GM12873 (cell line): ENCODE data around the gene AGPAT4.

ENCODE experiments used
- TF ChIP-seq, protein P1 (sequence below): IDR thresholded peaks from 2 replicates; pipeline ENCODE4 v1.5.1; 2012; ENCODE audit warnings: low read depth, mild to moderate bottlenecking, moderate library complexity, low read length, control low read depth; ENCODE audit not compliant: insufficient read depth; ENCODE audit errors: missing control alignments

The AGPAT4 gene

DNA sequence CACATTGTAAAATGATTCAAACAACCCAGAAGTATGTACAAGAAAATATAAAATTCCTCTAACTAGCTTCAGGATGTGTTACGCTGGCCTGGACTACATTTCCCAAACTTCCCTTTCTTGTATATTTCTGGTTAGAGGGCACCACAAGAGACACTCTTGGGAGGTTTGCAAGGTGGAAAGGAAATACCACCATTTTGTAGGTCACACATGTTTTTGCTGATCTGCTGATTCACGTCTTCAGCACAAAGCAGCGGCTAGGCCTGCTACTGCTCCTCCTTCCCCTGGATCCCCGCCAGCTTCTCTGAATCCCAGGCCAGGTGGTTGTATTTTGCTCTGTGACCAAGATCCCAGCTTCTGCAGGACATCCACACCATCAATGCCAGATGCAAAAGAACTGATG, 104.2 kb downstream of the AGPAT4 start:
- TF ChIP-seq, protein P1, sequence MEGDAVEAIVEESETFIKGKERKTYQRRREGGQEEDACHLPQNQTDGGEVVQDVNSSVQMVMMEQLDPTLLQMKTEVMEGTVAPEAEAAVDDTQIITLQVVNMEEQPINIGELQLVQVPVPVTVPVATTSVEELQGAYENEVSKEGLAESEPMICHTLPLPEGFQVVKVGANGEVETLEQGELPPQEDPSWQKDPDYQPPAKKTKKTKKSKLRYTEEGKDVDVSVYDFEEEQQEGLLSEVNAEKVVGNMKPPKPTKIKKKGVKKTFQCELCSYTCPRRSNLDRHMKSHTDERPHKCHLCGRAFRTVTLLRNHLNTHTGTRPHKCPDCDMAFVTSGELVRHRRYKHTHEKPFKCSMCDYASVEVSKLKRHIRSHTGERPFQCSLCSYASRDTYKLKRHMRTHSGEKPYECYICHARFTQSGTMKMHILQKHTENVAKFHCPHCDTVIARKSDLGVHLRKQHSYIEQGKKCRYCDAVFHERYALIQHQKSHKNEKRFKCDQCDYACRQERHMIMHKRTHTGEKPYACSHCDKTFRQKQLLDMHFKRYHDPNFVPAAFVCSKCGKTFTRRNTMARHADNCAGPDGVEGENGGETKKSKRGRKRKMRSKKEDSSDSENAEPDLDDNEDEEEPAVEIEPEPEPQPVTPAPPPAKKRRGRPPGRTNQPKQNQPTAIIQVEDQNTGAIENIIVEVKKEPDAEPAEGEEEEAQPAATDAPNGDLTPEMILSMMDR = no peak

DNA sequence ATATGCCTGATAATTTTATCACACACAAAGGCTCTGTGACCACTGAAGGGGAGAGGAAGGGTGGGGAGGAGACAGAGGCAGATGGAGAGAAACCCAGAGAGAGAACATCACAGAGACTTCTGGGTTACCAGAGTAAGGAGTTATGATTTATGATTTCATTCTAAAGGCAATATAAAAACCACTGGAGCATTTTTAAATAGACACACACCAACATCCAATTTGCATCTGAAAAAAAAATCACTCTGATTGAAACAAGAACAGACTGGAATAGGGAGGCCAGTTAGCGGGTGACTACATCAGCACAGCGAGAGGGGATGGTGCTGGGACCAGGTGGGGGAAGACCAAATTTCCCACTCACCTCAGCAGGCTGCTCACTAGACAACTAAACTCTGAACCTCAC, 104.8 kb downstream of the AGPAT4 start:
- TF ChIP-seq, protein P1 = no peak

DNA sequence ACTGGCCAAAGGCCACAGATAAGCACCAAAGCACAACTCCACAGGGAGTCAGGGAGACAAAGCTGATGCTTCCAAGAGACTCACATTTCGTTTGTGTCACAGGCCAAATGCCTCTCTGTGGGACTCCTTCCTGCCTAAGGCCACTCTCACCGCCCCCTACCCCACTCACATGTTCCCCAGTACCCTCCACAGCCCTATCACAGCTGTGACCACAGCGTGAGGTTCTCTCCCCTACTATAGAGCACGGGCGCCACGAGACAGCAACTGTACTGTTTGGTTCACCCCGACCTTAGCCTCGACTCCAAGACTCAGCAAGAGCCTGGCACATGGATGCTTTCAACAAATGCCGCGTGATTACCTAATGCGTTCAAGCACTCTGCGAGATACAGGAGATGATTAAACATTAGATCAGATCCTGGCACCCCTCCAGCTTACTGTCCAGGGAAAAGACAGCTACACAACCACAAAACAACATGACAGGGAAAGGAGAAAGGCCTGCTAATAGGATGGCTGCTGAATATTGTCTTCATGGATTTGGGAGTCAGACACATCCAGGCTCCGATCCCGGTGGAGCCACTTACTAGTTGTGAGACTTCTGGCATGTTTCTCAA, 105.5 kb downstream of the AGPAT4 start:
- TF ChIP-seq, protein P1 = no peak

DNA sequence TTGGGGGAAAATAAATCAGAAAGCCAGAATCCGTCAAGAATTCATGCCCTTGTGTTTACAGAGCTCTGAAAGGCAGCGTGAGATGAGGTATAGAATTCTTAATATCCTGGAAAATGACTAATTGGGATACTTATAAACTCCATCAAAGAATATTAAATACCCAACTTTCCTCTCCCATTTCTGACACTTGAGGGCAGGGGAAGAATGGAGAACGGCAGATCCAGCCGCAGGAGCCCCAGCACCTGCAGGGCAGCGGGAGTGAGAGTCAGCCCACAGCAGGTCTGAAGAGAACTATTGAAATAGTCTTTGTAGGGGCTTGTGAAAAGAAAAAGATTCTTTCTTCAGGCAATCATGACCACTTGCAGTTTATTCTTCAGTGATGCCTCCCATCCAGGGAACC, 107.2 kb downstream of the AGPAT4 start:
- TF ChIP-seq, protein P1 = no peak

DNA sequence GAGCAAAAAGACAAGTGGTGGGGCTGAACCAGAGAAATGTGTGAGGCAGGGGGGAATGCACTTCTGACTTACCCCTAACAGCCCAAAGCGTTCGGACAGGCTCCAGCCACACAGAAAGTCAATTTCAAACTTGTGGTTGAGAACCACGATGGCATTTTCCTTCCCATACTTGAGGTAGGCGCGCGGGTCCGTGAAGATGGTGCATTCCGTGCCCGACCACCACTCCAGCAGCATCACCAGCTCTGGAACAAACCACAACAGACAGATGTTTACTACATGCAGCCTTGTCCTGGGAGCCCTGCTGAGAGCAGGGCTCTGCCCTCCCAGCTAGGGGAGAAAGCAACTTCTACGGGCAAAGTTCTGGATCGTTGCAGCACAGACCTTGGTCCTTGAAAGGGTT, 107.7 kb downstream of the AGPAT4 start:
- TF ChIP-seq, protein P1 = no peak

DNA sequence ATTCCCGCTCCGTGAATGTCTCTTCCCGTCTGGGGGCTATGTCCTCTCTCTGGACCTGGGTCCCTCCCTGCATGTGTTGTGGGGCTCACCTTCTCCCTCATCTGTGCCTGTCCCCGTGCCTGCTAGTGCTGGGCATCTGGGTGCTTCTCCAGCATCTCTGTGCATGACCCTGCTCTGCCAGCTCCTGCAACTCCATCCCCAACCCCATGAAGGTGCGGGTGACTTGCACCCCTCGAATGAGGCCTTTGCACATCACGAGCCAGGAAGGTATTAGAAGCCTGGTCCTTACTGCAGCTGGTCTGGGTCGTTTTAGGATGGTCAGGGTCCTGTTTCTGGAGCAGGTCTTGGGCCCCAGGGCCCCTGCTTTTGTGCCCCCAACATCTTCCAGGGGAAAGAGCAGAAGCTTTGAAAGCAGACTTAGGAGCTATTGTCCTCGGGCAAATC, 109.7 kb downstream of the AGPAT4 start:
- TF ChIP-seq, protein P1 = no peak

DNA sequence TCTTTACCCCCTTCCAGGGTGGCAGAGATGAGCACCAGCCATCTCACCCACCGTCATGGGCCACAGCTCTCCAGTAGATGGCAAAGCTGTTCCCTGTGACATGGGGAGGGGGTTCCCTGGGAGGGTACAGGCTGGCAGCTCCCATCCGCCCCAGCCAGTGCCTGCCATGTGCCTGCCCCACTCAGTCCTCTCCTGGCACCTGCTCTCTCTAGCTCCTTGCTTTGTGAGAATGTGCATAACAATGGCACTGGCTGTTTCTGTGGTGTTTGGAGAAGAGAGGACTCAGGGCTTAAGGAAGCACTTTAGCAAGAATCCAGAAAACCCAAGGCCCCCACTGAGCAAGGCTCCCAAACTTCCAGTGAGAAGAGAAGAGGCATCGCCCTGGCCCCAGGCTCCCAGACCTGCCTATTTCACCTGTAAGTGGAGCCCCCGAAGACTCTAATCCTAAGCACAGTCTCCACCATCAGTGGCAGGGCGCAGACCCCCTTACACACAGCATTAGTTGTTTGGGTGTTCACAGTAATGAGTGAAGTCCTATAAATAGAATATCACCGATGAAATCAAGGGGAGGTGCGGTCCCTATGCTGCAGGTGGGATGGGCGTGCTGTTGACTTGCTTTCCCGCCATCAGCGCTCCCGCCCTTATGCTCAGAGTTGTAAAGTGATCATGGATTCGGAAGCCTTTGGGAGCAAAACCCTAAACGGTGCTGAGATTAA, 110.2 kb downstream of the AGPAT4 start:
- TF ChIP-seq, protein P1 = no peak
